ENCODE measurements around the gene KLRF2. TPM values are rescaled to one million over a fixed set of nuclear protein-coding genes. Genes with fewer than 3 reads are reported as not detected.

Gene KLRF2
- total and polyA plus RNA-seq, 2 of the 8 experiments (the other 6 are each of a cell fraction or from before 2014, with no cell fraction given): not detected

DNA sequence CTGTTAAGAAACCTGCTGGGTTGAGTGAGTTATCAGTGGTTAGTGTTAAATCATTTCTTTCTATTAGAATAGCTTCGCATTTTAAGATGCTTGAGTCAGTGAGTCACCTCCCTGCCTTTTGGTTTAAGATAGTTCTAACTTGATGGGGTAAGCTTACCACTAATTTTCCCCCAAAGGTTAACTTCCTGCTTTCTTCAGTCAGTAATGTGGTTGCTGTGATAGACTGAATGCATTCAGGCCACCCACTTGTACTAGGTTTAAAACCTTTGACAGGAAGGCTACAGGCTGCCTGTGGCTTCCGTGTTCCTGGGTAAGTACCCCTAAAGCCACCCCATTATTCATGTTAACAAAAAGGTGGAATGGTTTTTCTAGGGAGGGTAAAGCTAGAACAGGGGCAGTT is 25.6 kb downstream of the KLRF2 start:
- H4K20me1 ChIP-seq (replicated peaks in 1 of 2; ENCODE audit: control insufficient read depth in 1 of 2, insufficient read depth in 2 of 2, low read length in 2 of 2): peaks cover 0 to 4% of the 10 kb centered on the region in 2 experiments
- FAIRE-seq: peak; percentile 45
- H2AK5ac ChIP-seq (ENCODE audit: low read depth, low read length): no peak overlapping the region
- no peak overlapping the region for H4K8ac ChIP-seq (ENCODE audit: extremely low read depth, insufficient read depth, low read length)
- H3K23me2 ChIP-seq (ENCODE audit: low read depth, low read length): no peaks in the 10 kb centered on the region; the same call in 1 of the 2 replicates
- no peak overlapping the region; the same call in 1 of the 2 replicates for H2BK20ac ChIP-seq (ENCODE audit: low read length)
- no peak for DNase-seq (ENCODE audit: low read depth in 1 of 2, low spot score in 2 of 2)
- H3K14ac ChIP-seq (ENCODE audit: insufficient read length): no peak overlapping the region
- no peak overlapping the region for H3K23ac ChIP-seq (ENCODE audit: insufficient read length)
- POLR2A ChIA-PET (ENCODE audit: partially characterized antibody): interaction anchor here (0.6 to 7.8 kb wide), 5 partner anchors 9 to 156 kb away, joined by 3 to 121 read pairs (median 7); no protein-coding TSS in a partner anchor
- no peak overlapping the region for H2BK15ac ChIP-seq (ENCODE audit: low read length)
- TF ChIP-seq SRF (IDR thresholded peaks at IDR 0.05; ENCODE audit: low read depth, low read length) (no peak), GTF2F1 (IDR thresholded peaks at IDR 0.05; ENCODE audit: borderline replicate concordance, low read depth, low read length) (no peak), POLR2A (IDR thresholded peaks at IDR 0.05; ENCODE audit: control extremely low read depth in 1 of 2, low read depth in 2 of 2, low read length in 2 of 2) (peak in 1 of 2 experiments; percentile 37; a peak in 2 of 3 replicates), KDM1A (IDR thresholded peaks at IDR 0.05; ENCODE audit: borderline replicate concordance, low read length) (no peak), POLR2AphosphoS5 (IDR thresholded peaks at IDR 0.05; ENCODE audit: low read depth, low read length) (peak; percentile 51; the same call in 1 of the 2 replicates), ATF2 (IDR thresholded peaks at IDR 0.05; ENCODE audit: low read length) (no peak), CBX5 (IDR thresholded peaks at IDR 0.05; ENCODE audit: low read depth, low read length) (no peak), ASH2L (IDR thresholded peaks at IDR 0.05; ENCODE audit: low read length) (no peak)
- H3K9me3 ChIP-seq (ENCODE audit: insufficient read depth in 2 of 2, low read depth in 1 of 2, low read length in 1 of 2): no peaks in the 10 kb centered on the region
- H4K91ac ChIP-seq (replicated peaks; ENCODE audit: insufficient read length, low read length): no peak overlapping the region
- H3K56ac ChIP-seq (replicated peaks; ENCODE audit: insufficient read length, low read depth, low read length): no peak overlapping the region
- H3K79me1 ChIP-seq (ENCODE audit: low read depth, low read length): no peaks in the 10 kb centered on the region
- CTCF ChIA-PET (ENCODE audit: partially characterized antibody): interaction anchor here (0.7 to 5.5 kb wide), 8 partner anchors 22 to 159 kb away, joined by 3 to 26 read pairs (median 3); partner anchors contain the start of gene CLEC12B
- H2BK120ac ChIP-seq (replicated peaks; ENCODE audit: low read depth, low read length): no peak overlapping the region
- no peak overlapping the region for H2BK5ac ChIP-seq (ENCODE audit: low read depth, low read length)
- H3K27me3 ChIP-seq (replicated peaks in 1 of 4; ENCODE audit: control insufficient read depth in 3 of 4, extremely low read depth in 1 of 4, insufficient read depth in 3 of 4, low read length in 3 of 4): no peaks in the 10 kb centered on the region
- H4K5ac ChIP-seq (ENCODE audit: insufficient read length, low read depth, low read length): no peak overlapping the region
- no peak overlapping the region for H2AFZ ChIP-seq (ENCODE audit: low read length)
- peaks cover 3 to 55% (median 14%) of the 10 kb centered on the region in 4 experiments; a peak in 6 of 8 replicates for H3K36me3 ChIP-seq (ENCODE audit: control insufficient read depth in 2 of 4, insufficient read depth in 4 of 4, low read length in 3 of 4)
- WGBS, 2 experiments (ENCODE audit: extremely low coverage in 1 of 2, insufficient coverage in 1 of 2, insufficient read length in 1 of 2, insufficient replicate concordance in 2 of 2, low coverage in 1 of 2, low lambda C conversion rate in 2 of 2, missing lambda C conversion rate in 1 of 2): 92% methylated on average over 2 of the region's 2 CpGs; no CpG with 5 or more reads in 1 of the 2 experiments
- H3K27ac ChIP-seq (ENCODE audit: low read depth, low read length): no peak overlapping the region
- H3K4ac ChIP-seq (replicated peaks; ENCODE audit: insufficient read length, low read depth, low read length): no peak overlapping the region
- peaks cover 0 to 85% of the 10 kb centered on the region in 2 experiments; a peak in 2 of 4 replicates for H3K79me2 ChIP-seq (ENCODE audit: control insufficient read depth in 1 of 2, insufficient read depth in 2 of 2, low read length in 2 of 2)
- no peak overlapping the region for H3K9ac ChIP-seq (replicated peaks in 1 of 4; ENCODE audit: extremely low read depth in 1 of 4, low read depth in 3 of 4, low read length in 3 of 4)
- peaks cover 0 to 9% (median 6%) of the 10 kb centered on the region in 4 experiments; a peak in 3 of 7 replicates for H3K4me1 ChIP-seq (replicated peaks in 1 of 4; ENCODE audit: control insufficient read depth in 3 of 4, insufficient read depth in 4 of 4, low read length in 3 of 4)
- peak overlapping the region; percentile 54 to 62; a peak in 2 of 4 replicates for H3K4me2 ChIP-seq (ENCODE audit: insufficient read depth in 1 of 2, low read depth in 2 of 2, low read length in 2 of 2)
- no peak overlapping the region for H3K18ac ChIP-seq (ENCODE audit: extremely low read depth, low read length)
- H2BK12ac ChIP-seq (ENCODE audit: low read depth, low read length): no peak overlapping the region
- peak overlapping the region in 1 of 4 experiments; percentile 71; a peak in 3 of 8 replicates for H3K4me3 ChIP-seq (ENCODE audit: extremely low read depth in 1 of 4, insufficient read depth in 2 of 4, low read depth in 3 of 4, low read length in 4 of 4)
